Mucosa of rectum (tissue), 2 donors: ENCODE data around the gene PTCH2.

ENCODE experiments used
- H3K27ac ChIP-seq, 2 donors: one replicate each; pipeline ENCODE4 v1.7.0; 2013; ENCODE audit warnings: inconsistent platforms in 2 of 2, low read depth in 2 of 2, low read length in 2 of 2
- H3K27me3 ChIP-seq, 2 donors: one replicate each; pipeline ENCODE4 v1.7.0; 2013; ENCODE audit warnings: low read length in 2 of 2; ENCODE audit not compliant: control insufficient read depth in 2 of 2, insufficient read depth in 2 of 2
- H3K36me3 ChIP-seq, 2 donors: one replicate each; pipeline ENCODE4 v1.7.0; 2013; ENCODE audit warnings: low read length in 2 of 2; ENCODE audit not compliant: control insufficient read depth in 2 of 2, insufficient read depth in 2 of 2
- H3K4me1 ChIP-seq, 2 donors: one replicate each; pipeline ENCODE4 v1.7.0; 2013; ENCODE audit warnings: low read length in 2 of 2, mild to moderate bottlenecking in 1 of 2; ENCODE audit not compliant: control insufficient read depth in 2 of 2, insufficient read depth in 2 of 2
- H3K4me3 ChIP-seq, 2 donors: one replicate each; pipeline ENCODE4 v1.7.0; 2013; ENCODE audit warnings: low read length in 2 of 2
- H3K9ac ChIP-seq, 2 donors: one replicate each; pipeline ENCODE4 v1.7.0; 2013; ENCODE audit warnings: low read length in 2 of 2, low read depth in 1 of 2, mild to moderate bottlenecking in 1 of 2
- H3K9me3 ChIP-seq, 2 donors: one replicate each; pipeline ENCODE4 v1.7.0; 2013; ENCODE audit warnings: low read length in 2 of 2; ENCODE audit not compliant: control insufficient read depth in 2 of 2
- donor health status: healthy.
- donor health status: Normal muscosa, but diverticular disease.

PTCH2 gene

GRCh38 chr1:44808938-44809917 lies 33.8 kb downstream of the PTCH2 start:
- H3K27ac ChIP-seq, result peak overlapping the region; percentile 97 to 98
- H3K36me3 ChIP-seq, result peaks cover 4 to 8% of the 10 kb centered on the region in 2 donors
- H3K27me3 ChIP-seq, result no peaks in the 10 kb centered on the region
- H3K9ac ChIP-seq, result peak overlapping the region; percentile 76 to 89
- H3K4me3 ChIP-seq, result peak overlapping the region; percentile 27 to 54
- no peaks in the 10 kb centered on the region for H3K9me3 ChIP-seq
- H3K4me1 ChIP-seq, result peaks cover 46 to 52% of the 10 kb centered on the region in 2 donors

GRCh38 chr1:44808063-44808937 lies 34.8 kb downstream of the PTCH2 start, which contains the start of gene BTBD19:
BTBD19 (plus strand) TSS chr1:44808523; CDS start chr1:44808821, 298 bp downstream.
- Histone ChIP-seq H3K4me3 (peak within 1 kb of the TSS; percentile 31 to 54), H3K9ac (peak within 1 kb of the TSS; percentile 76 to 89), H3K27me3 (no peaks in the 10 kb centered on the region), H3K4me1 (peaks cover 45 to 46% of the 10 kb centered on the region in 2 donors), H3K27ac (peak within 1 kb of the TSS; percentile 97 to 98), H3K36me3 (peaks cover 12 to 14% of the 10 kb centered on the region in 2 donors), H3K9me3 (no peaks in the 10 kb centered on the region)

DNA sequence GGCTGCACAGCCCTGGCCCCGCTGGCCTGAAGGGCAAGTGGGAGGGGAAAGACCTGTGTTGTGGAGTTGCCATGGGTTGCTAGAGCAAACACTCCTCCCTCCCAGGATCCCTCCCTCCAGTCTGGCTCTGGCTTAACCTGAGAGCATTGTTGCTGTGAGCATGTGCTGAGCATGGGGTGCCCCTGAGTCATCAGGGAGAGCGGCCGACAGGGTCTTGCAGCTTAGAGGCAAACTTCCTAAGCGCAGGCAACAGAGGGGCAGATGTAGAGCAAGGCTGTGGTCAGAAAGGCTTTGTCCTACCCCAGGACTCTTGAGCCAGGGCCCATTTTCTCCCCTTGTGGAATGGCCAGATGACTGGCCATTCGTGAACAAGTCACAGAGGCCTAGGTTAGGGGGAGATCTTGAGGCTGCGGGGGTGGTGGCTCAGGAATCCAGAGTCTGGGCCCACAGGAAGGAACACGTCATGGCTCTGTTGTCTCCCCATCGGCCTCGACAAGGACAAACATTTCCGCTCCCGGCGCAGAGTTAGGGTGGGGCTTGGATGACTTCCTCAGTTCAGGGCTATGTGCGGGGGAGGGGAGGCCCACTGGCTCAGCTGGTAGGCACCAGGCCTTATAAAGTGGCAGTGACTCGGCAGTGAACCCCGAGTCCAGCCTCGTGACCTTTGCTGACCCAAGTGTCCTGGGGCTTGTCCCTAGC lies 35.5 kb downstream of the PTCH2 start:
- H3K9ac ChIP-seq, result peak overlapping the region; percentile 76 to 89
- peaks cover 43 to 45% of the 10 kb centered on the region in 2 donors for H3K4me1 ChIP-seq
- peak overlapping the region; percentile 27 to 31 for H3K4me3 ChIP-seq
- peak overlapping the region; percentile 97 to 98 for H3K27ac ChIP-seq
- no peaks in the 10 kb centered on the region for H3K27me3 ChIP-seq
- H3K36me3 ChIP-seq, result peaks cover 14 to 15% of the 10 kb centered on the region in 2 donors
- no peaks in the 10 kb centered on the region for H3K9me3 ChIP-seq

DNA sequence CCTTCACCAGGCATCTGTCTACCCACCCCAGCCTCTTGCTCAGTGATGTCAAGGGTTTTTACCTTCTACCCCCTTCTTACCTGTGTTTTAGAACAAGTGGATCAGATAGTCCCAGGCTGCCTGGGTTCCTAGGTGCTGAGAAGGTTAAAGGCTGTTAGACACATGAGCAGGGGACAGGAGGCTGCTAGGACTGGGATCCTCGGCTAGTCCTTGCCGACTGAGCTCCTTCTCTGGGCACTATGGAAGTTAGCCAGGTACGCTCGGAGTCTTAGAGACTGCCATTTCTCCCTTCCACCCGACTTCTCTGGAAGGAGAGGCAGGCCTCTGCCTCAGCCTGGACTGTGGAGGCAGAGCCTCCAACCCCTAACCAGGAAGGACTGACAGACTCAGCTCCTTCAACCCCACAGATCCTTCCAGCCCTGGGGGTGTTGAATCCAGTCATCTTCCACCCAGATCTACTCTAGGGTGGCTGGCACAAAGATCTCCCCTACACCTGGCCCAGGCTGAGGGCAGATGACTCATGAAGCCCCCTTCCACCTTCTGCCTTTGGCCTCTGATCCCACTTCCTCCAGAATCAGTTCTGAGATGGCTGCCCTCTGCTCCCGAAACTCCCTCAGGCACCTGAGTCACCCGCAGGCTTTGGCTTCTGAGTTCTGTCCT lies 36.2 kb downstream of the PTCH2 start, which contains the start of gene DYNLT4:
TSS of gene DYNLT4 (minus strand) at position 648 of the 660 bp plus-strand sequence. CDS start 683 bp downstream, outside the sequence.
- H3K9ac ChIP-seq, result peak within 1 kb of the TSS; percentile 76 to 89
- no peaks in the 10 kb centered on the region for H3K9me3 ChIP-seq
- no peaks in the 10 kb centered on the region for H3K27me3 ChIP-seq
- H3K4me3 ChIP-seq, result peak within 1 kb of the TSS; percentile 31 to 54
- H3K4me1 ChIP-seq, result peaks cover 45 to 49% of the 10 kb centered on the region in 2 donors
- H3K36me3 ChIP-seq, result peaks cover 14 to 15% of the 10 kb centered on the region in 2 donors
- peak within 1 kb of the TSS; percentile 97 to 98 for H3K27ac ChIP-seq

GRCh38 chr1:44806025-44806703 lies 36.9 kb downstream of the PTCH2 start:
- Histone ChIP-seq H3K27ac (peak overlapping the region; percentile 97 to 98), H3K27me3 (no peaks in the 10 kb centered on the region), H3K9ac (peak overlapping the region; percentile 76 to 89), H3K36me3 (peaks cover 14 to 15% of the 10 kb centered on the region in 2 donors), H3K9me3 (no peaks in the 10 kb centered on the region), H3K4me3 (peak overlapping the region in 1 of 2 donors; percentile 26), H3K4me1 (peaks cover 45 to 50% of the 10 kb centered on the region in 2 donors)

- peaks cover 48 to 53% of the 10 kb centered on the region in 2 donors for H3K4me1 ChIP-seq
- H3K4me3 ChIP-seq, result no peak overlapping the region
- no peaks in the 10 kb centered on the region for H3K27me3 ChIP-seq
- peaks cover 14 to 15% of the 10 kb centered on the region in 2 donors for H3K36me3 ChIP-seq
- no peak overlapping the region for H3K9ac ChIP-seq
- H3K9me3 ChIP-seq, result no peaks in the 10 kb centered on the region
- no peak overlapping the region for H3K27ac ChIP-seq
These were observed 37.6 kb downstream of the PTCH2 start for GRCh38 chr1:44805311-44806024.

DNA sequence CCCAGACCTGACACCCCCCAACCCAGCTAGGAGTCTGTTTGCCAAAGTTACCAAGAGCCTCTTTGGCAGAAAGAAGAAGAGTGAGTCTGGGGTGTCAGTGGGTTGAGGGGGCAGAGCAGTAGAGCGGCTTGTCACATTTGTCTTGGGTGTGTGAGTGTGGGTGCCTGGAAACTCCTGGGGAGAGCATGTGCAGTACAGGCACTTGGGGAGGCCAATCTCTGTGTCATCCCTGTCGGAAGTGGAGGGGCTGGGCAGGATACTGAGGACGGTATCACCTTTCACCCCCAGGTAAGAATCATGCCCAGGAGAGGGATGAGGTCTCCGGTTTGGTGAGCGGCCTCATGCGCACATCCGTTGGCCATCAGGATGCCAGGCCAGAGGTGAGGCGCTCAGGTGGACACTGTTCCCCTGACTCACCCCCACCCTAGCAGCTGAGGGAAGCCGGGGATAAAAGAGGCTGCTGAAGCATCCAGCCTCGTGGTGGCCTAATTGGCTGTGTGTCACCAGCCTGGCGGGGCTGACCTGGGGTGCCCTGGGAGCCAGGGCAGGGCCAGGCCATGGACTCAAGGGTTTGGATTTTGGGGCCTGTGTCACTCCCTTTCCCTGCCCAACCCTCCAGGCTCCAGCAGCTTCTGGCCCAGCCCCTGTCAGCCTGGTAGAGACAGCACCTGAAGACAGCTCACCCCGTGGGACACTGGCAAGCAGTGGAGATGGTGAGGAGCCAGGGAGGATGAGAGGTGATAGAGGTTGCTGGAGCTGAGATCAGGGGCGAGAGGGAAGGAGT lies 39.5 kb downstream of the PTCH2 start:
- peaks cover 36 to 38% of the 10 kb centered on the region in 2 donors for H3K4me1 ChIP-seq
- no peak overlapping the region for H3K4me3 ChIP-seq

DNA sequence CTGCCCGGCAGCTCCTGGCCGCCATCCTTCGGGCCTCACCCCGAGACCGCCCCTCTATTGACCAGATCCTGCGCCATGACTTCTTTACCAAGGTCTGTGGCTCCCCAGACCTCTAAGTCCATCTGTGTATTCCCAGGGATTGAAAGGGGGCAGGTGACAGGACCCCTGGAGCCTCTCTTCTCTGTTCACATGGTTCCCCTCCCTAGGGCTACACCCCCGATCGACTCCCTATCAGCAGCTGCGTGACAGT lies 40.1 kb downstream of the PTCH2 start:
- Histone ChIP-seq H3K4me1 (peaks cover 31 to 33% of the 10 kb centered on the region in 2 donors), H3K9ac (no peak overlapping the region), H3K4me3 (no peak overlapping the region), H3K36me3 (peaks cover 14 to 15% of the 10 kb centered on the region in 2 donors), H3K9me3 (no peaks in the 10 kb centered on the region), H3K27ac (no peak overlapping the region), H3K27me3 (no peaks in the 10 kb centered on the region)

More for the DNA sequence above, 39.5 kb downstream of the PTCH2 start:
- H3K27ac ChIP-seq, result peak overlapping the region in 1 of 2 donors; percentile 16
- peaks cover 14 to 15% of the 10 kb centered on the region in 2 donors for H3K36me3 ChIP-seq
- H3K9me3 ChIP-seq, result no peaks in the 10 kb centered on the region
- no peak overlapping the region for H3K9ac ChIP-seq
- no peaks in the 10 kb centered on the region for H3K27me3 ChIP-seq
